Endodermal cell (in vitro differentiated cells): ENCODE data around the gene COIL. TPM values are rescaled to one million over a fixed set of nuclear protein-coding genes. Genes with fewer than 3 reads are reported as not detected.
A peak's percentile ranks its signal among the peaks of the same experiment; 100 is the strongest.
"Not testable (repeated sequence)": the region's sequence is repeated elsewhere in the genome, so short reads cannot be mapped to it uniquely, and the experiment has no call there.

Source experiments
- DNase-seq: peaks from one replicate; pipeline ENCODE4 v3.0.0-alpha.2; 2017
- H3K27ac ChIP-seq: 2 replicates; pipeline ENCODE4 v1.5.1; 2013; ENCODE audit warnings: mild to moderate bottlenecking, low read depth, low read length, moderate library complexity
- H3K27me3 ChIP-seq: 2 replicates; pipeline ENCODE4 v1.6.1; 2013; ENCODE audit warnings: mild to moderate bottlenecking, low read length, moderate library complexity; ENCODE audit not compliant: insufficient read depth, control insufficient read depth, poor library complexity, severe bottlenecking
- H3K36me3 ChIP-seq: 2 replicates; pipeline ENCODE4 v1.7.0; 2013; ENCODE audit warnings: mild to moderate bottlenecking, low read length, moderate library complexity; ENCODE audit not compliant: control insufficient read depth, insufficient read depth
- H3K4me1 ChIP-seq: one replicate; pipeline ENCODE4 v1.7.0; 2013; ENCODE audit warnings: low read length; ENCODE audit not compliant: control insufficient read depth, insufficient read depth
- H3K4me3 ChIP-seq: 2 replicates; pipeline ENCODE4 v1.5.1; 2013; ENCODE audit warnings: mild to moderate bottlenecking, low read length, moderate library complexity
- H3K9ac ChIP-seq: 2 replicates; pipeline ENCODE4 v1.6.1; 2013; ENCODE audit warnings: mild to moderate bottlenecking, low read length, moderate library complexity; ENCODE audit not compliant: poor library complexity, severe bottlenecking; ENCODE audit errors: extremely low read depth
- H3K9me3 ChIP-seq: 2 replicates; pipeline ENCODE4 v1.6.1; 2013; ENCODE audit warnings: mild to moderate bottlenecking, low read length, moderate library complexity; ENCODE audit not compliant: control insufficient read depth
- H3K27ac Mint-ChIP-seq: 2 replicates; pipeline ENCODE4 v1.8.0; 2020; ENCODE audit warnings: mixed read lengths
- H3K27me3 Mint-ChIP-seq: 2 replicates; pipeline ENCODE4 v1.8.0; 2021; ENCODE audit warnings: mild to moderate bottlenecking, mixed read lengths; ENCODE audit not compliant: insufficient read depth
- H3K36me3 Mint-ChIP-seq: 2 replicates; pipeline ENCODE4 v1.8.0; 2020; ENCODE audit warnings: low read depth, mixed read lengths
- H3K4me1 Mint-ChIP-seq: 2 replicates; pipeline ENCODE4 v1.8.0; 2020; ENCODE audit warnings: mixed read lengths
- H3K4me3 Mint-ChIP-seq: 2 replicates; pipeline ENCODE4 v1.8.0; 2020; ENCODE audit warnings: mild to moderate bottlenecking, moderate library complexity, mixed read lengths
- H3K9me3 Mint-ChIP-seq: 2 replicates; pipeline ENCODE4 v1.8.0; 2020; ENCODE audit warnings: mild to moderate bottlenecking, mixed read lengths
- WGBS, 2 experiments: methylation state at CpG; one replicate each; pipeline versions ENCODE4 v1.1.5 to v1.1.7; 2013; ENCODE audit warnings: missing lambda C conversion rate in 2 of 2, mixed read lengths in 1 of 2; ENCODE audit not compliant: insufficient coverage in 1 of 2, insufficient read length in 1 of 2; 5-methylcytosine and 5-hydroxymethylcytosine counted together
- total RNA-seq, 2 donors: library from RNA; stranded (reverse); fragmentation: NEBNext Ultra II Directional in 1 of 2; extraction: Animal tissue kit (Norgen Biotek cat#: 25700) in 1 of 2; gene quantifications; 2 replicates in 1 of 2; 3 replicates in 1 of 2; pipeline ENCODE4 v1.2.1, GENCODE V29; 2021
- TF ChIP-seq, protein P1 (sequence below): fragments of 200-600 bp; sonication (generic); conservative IDR thresholded peaks from 2 replicates; pipeline ENCODE4 v1.5.0; 2021; ENCODE audit warnings: antibody characterized with exemption, mild to moderate bottlenecking

COIL gene
- total RNA-seq, 2 donors from 2014 or later, result 18.2 to 19.2 TPM

DNA sequence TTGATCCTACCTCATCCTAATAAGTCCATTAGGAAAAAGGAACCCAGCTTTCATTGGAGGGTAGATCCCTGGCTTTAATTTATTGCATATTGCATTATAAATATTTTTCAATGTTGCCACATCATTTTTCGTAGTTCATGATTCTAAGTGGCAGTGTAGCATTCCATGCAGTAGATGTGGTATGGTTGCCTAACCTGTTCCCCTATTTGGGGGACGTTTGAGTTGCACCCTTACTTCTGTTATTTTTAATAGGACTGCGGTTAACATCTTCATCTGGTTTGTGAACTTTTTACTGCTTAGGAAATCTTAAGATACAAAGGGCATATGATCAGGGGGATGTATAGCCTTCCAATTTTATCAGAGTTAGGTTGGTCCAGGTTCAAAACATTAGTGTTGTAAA is 22.5 kb upstream of the COIL start:
- H3K4me1 ChIP-seq, result no peaks in the 10 kb centered on the region
- no peaks in the 10 kb centered on the region for H3K9me3 ChIP-seq
- DNase-seq, result no peak
- no peak overlapping the region for H3K9ac ChIP-seq
- H3K4me3 ChIP-seq, result no peak overlapping the region
- Mint-ChIP-seq H3K27me3 (no peaks in the 10 kb centered on the region), H3K27ac (no peak overlapping the region), H3K4me1 (peaks cover 11% of the 10 kb centered on the region), H3K9me3 (no peaks in the 10 kb centered on the region), H3K4me3 (no peak overlapping the region), H3K36me3 (peaks cover 27% of the 10 kb centered on the region)
- H3K36me3 ChIP-seq, result peaks cover 8% of the 10 kb centered on the region
- TF ChIP-seq, protein P1, sequence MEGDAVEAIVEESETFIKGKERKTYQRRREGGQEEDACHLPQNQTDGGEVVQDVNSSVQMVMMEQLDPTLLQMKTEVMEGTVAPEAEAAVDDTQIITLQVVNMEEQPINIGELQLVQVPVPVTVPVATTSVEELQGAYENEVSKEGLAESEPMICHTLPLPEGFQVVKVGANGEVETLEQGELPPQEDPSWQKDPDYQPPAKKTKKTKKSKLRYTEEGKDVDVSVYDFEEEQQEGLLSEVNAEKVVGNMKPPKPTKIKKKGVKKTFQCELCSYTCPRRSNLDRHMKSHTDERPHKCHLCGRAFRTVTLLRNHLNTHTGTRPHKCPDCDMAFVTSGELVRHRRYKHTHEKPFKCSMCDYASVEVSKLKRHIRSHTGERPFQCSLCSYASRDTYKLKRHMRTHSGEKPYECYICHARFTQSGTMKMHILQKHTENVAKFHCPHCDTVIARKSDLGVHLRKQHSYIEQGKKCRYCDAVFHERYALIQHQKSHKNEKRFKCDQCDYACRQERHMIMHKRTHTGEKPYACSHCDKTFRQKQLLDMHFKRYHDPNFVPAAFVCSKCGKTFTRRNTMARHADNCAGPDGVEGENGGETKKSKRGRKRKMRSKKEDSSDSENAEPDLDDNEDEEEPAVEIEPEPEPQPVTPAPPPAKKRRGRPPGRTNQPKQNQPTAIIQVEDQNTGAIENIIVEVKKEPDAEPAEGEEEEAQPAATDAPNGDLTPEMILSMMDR, result no peak
- H3K27ac ChIP-seq, result no peak overlapping the region
- 94 to 100% methylated on average over 1 to 3 of the region's 3 CpGs for WGBS, 2 experiments
- H3K27me3 ChIP-seq, result no peaks in the 10 kb centered on the region

DNA sequence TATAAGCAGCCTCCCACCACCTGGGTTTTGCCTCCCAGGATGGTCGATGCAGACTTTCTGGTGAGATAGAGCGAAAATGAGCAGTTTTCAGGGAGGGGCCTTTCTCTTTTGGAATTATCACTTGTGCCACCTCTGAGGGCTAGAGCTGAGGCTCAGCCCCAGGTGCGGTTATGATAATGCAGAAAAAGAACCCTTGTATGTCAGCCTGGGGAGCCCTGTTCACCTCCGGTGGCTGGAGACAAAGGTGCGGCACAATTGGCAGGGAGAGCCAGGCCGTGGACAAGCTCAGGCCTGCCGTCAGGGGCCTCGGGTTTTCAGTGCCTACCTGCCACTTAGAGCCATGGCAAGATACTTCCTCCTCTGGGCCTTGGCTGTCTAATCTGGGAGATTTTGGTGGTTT is 21.5 kb upstream of the COIL start:
- no peaks in the 10 kb centered on the region for H3K4me1 ChIP-seq
- no peaks in the 10 kb centered on the region for H3K27me3 ChIP-seq
- H3K36me3 ChIP-seq, result peaks cover under 1% of the 10 kb centered on the region
- no peak overlapping the region for H3K4me3 ChIP-seq
- Mint-ChIP-seq H3K4me3 (no peak overlapping the region), H3K36me3 (peaks cover 22% of the 10 kb centered on the region), H3K27ac (peak overlapping the region; percentile 31), H3K27me3 (no peaks in the 10 kb centered on the region), H3K9me3 (no peaks in the 10 kb centered on the region), H3K4me1 (peaks cover 14% of the 10 kb centered on the region)
- TF ChIP-seq, protein P1, result no peak
- DNase-seq, result peak; percentile 62
- H3K27ac ChIP-seq, result no peak overlapping the region
- H3K9ac ChIP-seq, result no peak overlapping the region
- 83 to 95% methylated on average over 4 to 8 of the region's 8 CpGs for WGBS, 2 experiments
- H3K9me3 ChIP-seq, result no peaks in the 10 kb centered on the region

DNA sequence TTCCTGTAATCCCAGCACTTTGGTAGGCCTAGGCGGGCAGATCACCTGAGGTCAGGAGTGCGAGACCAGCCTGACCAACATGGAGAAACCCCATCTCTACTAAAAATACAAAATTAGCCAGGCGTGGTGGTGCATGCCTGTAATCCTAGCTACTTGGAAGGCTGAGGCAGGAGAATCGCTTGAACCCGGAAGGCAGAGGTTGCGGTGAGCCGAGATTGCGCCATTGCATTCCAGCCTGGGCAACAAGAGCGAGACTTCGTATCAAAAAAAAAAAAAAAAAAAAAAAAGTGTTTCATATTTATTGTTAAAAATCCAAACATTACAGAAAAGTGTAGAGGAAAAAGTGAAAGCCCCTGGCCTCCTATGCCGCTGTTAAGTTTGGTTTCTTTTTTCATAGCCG is 19.7 kb upstream of the COIL start:
- H3K27me3 Mint-ChIP-seq, result not testable (repeated sequence)

DNA sequence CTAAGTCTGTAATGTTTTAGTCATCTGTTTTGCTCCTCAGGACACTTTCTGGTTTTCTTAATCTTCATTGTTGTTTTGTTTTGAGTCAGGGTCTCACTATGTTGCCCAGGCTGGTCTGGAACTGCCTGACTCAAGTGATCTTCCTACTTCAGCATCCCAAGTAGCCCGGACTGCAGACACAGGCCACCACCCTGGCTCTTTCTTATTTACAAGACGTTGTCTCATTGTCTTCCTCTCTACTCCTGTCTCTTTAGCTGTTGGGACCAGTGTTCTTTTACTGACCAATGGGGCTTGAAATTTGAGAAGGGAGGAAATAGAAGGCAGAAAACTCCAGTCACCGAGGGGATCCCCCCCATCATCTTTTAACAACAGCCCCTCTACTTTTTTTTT is 18.2 kb upstream of the COIL start:
- H3K9me3 ChIP-seq, result no peaks in the 10 kb centered on the region
- H3K4me3 Mint-ChIP-seq, result peak overlapping the region; percentile 60
- H3K4me1 ChIP-seq, result no peaks in the 10 kb centered on the region
- no peaks in the 10 kb centered on the region for H3K36me3 ChIP-seq
- H3K36me3 Mint-ChIP-seq, result peaks cover 2% of the 10 kb centered on the region
- peaks cover 22% of the 10 kb centered on the region for H3K4me1 Mint-ChIP-seq
- H3K27me3 ChIP-seq, result no peaks in the 10 kb centered on the region
- 41 to 60% methylated on average over 1 to 2 of the region's 3 CpGs for WGBS, 2 experiments
- H3K27ac ChIP-seq, result no peak overlapping the region
- H3K9ac ChIP-seq, result no peak overlapping the region
- peak overlapping the region; percentile 85 for H3K4me3 ChIP-seq
- TF ChIP-seq, protein P1, result no peak
- H3K27ac Mint-ChIP-seq, result no peak overlapping the region
- peak; percentile 55 for DNase-seq
- peaks cover 3% of the 10 kb centered on the region for H3K27me3 Mint-ChIP-seq
- H3K9me3 Mint-ChIP-seq, result no peaks in the 10 kb centered on the region

More for the DNA sequence above, 19.7 kb upstream of the COIL start:
- not testable (repeated sequence) for H3K9ac ChIP-seq, DNase-seq, H3K27ac Mint-ChIP-seq, H3K36me3 ChIP-seq, H3K4me1 ChIP-seq, H3K9me3 Mint-ChIP-seq, H3K9me3 ChIP-seq, H3K27me3 ChIP-seq, H3K27ac ChIP-seq, H3K4me3 Mint-ChIP-seq, H3K4me3 ChIP-seq
- Mint-ChIP-seq H3K4me1 (peaks cover 17% of the 10 kb centered on the region), H3K36me3 (peaks cover 13% of the 10 kb centered on the region)
- 96% methylated on average over 9 of the region's 12 CpGs; no CpG with 5 or more reads in 1 of the 2 experiments for WGBS, 2 experiments
